Smooth muscle cell of the brain vasculature (primary cell): ENCODE results near the gene TOR1A.
"Not testable (repeated sequence)": the region's sequence is repeated elsewhere in the genome, so short reads cannot be mapped to it uniquely, and the experiment has no call there.

Source experiments
- DNase-seq: peaks from one replicate; pipeline ENCODE4 v3.0.0-alpha.2; 2012; ENCODE audit warnings: low read depth, low spot score

Gene TOR1A

GRCh38 chr9:129822898-129823541 is 916 bp downstream of the TOR1A start:
- no peak for DNase-seq

DNA sequence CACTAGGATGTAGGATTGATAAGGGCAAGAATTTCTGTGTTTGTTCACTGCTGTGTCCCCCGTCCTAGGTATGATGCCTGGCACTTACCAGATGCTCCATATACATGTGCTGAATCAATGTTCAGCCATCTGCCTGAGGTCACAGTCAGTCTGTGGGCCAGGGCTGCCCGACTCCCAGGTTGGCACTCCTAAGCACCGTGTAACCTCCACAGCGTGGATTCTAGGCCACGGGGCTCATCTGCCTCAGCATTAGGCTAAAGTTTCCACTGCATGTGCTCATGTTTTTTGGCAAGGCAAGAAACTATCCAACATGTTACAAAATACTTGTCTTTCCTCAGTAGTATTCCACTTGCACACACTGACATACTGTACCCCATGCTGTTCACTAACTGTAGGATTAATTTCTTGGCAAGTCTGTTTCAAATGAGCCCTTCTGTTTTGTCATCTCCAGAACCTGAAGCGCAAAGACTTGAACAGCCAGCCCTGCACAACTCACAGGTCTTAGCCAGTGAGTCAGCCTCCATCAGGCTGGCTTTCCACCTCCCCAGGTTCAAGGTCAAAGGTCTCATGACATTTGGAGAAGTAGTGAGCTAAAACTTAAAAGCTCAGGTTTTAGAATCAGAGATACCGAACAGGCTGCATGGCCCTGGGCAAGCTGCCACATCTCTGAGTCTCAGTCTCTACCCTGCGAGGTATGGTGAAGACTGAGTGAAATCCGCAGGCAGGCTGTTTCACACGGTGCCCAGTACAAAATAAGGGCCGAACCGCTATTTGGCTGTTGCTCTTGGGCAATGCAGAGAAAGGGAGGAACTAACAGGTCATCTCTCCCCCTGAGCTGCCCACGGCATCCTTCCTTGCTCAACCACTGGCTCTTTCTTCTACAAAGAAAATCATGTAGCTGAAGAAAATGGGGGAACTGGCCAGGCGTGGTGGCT is 7.2 kb downstream of the TOR1A start:
- DNase-seq: no peak

DNA sequence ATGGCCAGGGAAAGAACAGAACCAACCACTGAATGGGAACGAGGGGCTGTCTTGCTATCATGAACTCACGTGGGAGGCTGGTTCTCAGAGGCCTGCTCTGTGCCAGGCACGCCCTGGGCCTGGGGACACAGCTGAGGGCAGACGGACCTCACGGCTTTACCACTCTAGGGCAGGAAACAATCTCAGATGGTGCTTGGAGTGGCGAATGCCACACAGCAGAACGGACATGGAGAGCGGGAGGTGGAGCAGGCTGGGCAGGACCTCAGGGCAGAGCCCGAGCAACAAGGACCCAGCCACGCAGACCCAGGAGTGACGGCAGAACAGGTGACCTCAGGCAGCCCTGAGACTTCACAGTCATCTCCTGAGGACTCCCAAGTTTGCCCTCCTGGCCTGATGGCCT is 8.7 kb downstream of the TOR1A start:
- no peak for DNase-seq

- DNase-seq: no peak
Observed at GRCh38 chr9:129814432-129815223, 9.3 kb downstream of the TOR1A start.

DNA sequence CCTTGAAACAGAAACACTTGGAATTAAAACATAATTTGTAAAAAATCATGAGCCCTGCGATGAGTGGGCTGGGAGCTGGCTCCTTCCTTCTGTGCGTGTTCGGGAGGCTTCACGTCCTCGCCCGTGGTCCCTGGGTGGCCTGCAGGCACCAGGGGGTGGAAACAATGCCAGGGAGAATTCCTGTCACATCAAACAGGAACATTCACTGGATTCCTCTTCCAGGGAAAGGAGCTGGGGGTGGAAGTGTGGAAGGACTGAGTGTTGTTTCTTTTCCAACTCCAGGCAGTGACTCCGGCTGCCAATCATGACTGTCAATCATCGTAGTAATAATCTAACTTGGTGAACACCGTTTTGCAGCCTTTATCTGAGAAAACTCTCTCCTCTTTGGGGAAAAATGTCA is 10.3 kb downstream of the TOR1A start:
- no peak for DNase-seq

- DNase-seq: no peak
Observed at GRCh38 chr9:129812385-129812784, 11.6 kb downstream of the TOR1A start.

DNA sequence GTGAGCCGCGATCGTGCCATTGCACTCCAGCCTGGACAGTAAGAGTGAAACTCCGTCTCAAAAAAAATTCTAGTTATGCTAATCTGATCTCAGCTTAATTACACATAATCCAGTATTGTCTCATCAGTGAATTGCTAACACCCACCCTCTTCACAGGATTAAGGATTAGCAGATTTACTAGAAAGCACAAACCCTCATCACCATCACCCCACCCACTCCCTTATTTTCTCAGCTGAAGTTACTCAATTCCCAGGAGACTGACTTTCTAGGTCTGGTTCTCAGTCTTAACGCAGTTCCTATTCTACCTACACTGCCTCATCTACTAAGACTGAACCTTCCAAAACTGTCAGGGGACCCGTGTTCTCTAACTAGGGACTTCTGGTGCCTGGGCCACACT is 12.0 kb downstream of the TOR1A start:
- DNase-seq: no peak

DNA sequence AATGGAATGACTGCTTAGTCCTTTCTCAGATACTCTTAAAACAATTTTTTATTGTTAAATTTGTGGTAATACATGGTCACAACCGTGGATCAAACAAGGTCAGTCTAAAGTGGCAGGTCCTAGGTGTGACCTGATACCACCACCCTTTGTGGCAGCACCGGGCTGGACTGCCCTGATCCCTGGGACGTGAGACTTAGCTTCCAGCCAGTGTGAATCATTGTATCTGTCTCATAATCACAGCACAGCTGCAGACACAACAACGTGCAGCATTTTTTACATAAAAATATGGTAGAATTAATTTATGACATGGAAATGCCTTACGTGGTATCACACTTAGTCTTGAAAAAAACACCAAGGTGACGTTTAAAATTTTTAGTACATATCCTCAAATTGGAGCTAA is 13.1 kb downstream of the TOR1A start:
- no peak for DNase-seq

DNA sequence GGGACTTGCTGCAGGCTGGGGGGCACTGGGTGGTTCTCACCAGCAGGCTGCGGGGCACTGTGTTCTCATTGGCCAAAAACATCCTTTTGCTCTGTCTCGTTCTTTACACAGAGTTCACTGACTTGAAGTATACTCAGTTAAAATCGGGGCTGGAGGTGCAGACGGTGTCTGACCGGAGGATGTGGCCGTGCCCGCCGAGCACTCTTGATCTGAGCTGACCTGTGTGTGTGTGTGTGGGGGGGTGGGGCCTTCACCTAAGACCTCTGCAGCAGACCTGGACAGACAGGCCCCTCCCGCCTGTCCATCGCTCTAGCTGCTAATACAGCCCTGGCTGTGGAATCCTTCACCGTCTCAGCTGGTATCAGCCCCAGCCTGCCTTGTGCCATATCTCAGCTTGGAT is 13.8 kb downstream of the TOR1A start:
- no peak for DNase-seq

GRCh38 chr9:129809346-129809745 is 14.6 kb downstream of the TOR1A start:
- no peak for DNase-seq

GRCh38 chr9:129806061-129806460 is 17.9 kb downstream of the TOR1A start:
- no peak for DNase-seq

- no peak for DNase-seq
Observed at GRCh38 chr9:129803676-129804060, 20.3 kb downstream of the TOR1A start.

DNA sequence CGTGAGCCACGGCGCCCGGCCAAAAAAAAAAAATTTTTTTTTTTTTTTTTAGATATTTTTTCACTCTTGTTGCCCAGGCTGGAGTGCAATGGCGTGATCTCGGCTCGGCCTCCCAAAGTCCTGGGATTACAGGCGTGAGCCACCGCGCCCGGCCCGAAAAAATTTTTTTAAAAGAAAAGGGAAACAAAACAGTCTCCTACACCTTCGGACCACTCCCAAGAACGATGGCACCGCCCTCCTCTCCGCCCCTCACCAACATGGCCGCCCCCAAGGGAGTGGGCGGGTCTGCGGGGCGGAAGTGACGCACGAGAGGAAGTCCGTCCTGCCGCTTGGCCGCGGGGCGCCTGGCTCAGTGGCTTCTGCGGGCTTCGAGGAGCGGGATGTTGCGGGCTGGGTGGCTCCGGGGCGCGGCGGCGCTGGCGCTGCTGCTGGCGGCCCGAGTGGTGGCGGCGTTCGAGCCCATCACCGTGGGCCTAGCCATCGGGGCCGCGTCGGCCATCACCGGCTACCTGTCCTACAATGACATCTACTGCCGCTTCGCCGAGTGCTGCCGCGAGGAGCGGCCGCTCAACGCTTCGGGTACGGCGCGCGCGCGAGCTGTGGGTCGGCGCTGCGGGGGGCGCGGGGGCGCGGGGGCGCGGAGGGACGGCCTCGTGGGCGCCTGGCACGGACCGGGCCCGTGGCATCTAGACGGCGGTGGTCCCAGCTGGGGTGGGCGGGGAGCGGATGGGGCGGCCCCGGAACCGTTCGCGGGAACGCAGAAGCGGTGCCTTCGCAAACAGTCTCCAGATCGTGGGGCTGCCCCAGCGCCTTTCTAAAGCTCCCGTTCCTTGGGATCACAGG is 20.9 kb downstream of the TOR1A start, which contains the start of gene TOR1B:
TSS of gene TOR1B (plus strand) at position 352 of the 843 bp plus-strand sequence. CDS start at position 381, 29 bp downstream.
- peak; percentile 72 for DNase-seq

- no peak for DNase-seq
Observed at GRCh38 chr9:129801504-129801903, 22.4 kb downstream of the TOR1A start.

- no peak for DNase-seq
Observed at GRCh38 chr9:129798973-129799372, 25.0 kb downstream of the TOR1A start.

DNA sequence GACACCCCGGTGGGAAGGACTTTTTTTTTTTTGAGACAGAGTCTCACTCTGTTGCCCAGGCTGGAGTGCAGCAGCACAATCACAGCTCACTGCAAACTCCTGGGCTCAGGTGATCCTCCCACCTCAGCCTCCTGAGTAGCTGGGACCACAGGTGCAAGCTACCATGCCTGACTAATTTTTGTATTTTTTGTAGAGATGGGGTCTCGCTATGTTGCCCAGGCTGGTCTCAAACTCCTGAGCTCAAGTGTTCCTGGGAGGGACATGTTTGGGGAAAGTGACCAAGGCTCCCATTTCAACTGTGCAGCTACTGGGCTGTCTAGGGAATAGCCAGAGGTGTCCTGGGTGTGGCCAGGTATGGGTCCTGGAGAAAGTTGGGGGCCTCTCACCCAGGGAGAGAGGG is 27.9 kb downstream of the TOR1A start:
- not testable (repeated sequence) for DNase-seq

DNA sequence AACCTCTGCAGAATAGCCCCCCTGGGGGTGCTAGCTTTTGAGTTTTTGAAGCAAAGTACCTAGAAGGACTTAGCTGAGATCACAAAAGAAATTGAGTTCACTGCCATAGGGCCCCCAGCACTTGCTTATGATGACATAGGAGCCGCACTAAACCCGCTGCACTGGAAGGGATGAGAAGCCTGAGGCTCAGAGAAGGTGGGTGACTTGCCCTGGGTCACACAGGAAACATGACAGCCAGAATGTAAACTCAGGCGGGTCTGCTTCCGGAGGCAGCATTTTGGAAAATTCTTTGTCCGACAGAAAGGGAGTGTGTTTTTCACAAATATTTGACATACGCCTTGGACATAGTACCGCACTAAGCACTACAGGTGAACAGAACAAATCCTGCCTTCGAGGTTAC is 29.4 kb downstream of the TOR1A start:
- DNase-seq: no peak

GRCh38 chr9:129786481-129786880 is 37.5 kb downstream of the TOR1A start:
- DNase-seq: no peak

DNA sequence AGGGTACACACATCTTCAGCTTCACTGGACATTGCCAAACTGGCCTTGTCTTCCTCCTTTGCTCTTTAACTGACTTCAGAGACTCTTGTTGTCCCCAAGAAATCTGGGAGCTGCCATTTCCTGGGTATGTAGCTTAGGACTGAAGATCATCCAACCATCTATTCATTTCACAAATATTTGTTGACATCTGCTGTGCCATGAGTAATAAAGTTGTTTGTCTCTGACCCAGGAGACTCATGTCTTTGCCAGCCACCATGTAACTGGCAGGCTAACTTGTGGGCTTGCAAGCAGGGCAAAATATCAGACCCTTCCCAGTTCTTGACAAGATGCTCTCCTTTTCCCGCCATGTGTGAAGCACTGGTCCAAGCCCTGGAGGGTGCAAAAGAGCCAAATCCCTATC is 38.1 kb downstream of the TOR1A start:
- no peak for DNase-seq

GRCh38 chr9:129784970-129785369 is 39.0 kb downstream of the TOR1A start:
- not testable (repeated sequence) for DNase-seq
